GM12873 (cell line): Measurements from ENCODE around the gene SPTBN1.

Experiments
- TF ChIP-seq, protein P1 (sequence below): IDR thresholded peaks from 2 replicates; pipeline ENCODE4 v1.5.1; 2012; ENCODE audit warnings: low read depth, mild to moderate bottlenecking, moderate library complexity, low read length, control low read depth; ENCODE audit not compliant: insufficient read depth; ENCODE audit errors: missing control alignments

The SPTBN1 gene

GRCh38 chr2:54632733-54633692 is 176.9 kb downstream of the SPTBN1 start:
- TF ChIP-seq, protein P1, sequence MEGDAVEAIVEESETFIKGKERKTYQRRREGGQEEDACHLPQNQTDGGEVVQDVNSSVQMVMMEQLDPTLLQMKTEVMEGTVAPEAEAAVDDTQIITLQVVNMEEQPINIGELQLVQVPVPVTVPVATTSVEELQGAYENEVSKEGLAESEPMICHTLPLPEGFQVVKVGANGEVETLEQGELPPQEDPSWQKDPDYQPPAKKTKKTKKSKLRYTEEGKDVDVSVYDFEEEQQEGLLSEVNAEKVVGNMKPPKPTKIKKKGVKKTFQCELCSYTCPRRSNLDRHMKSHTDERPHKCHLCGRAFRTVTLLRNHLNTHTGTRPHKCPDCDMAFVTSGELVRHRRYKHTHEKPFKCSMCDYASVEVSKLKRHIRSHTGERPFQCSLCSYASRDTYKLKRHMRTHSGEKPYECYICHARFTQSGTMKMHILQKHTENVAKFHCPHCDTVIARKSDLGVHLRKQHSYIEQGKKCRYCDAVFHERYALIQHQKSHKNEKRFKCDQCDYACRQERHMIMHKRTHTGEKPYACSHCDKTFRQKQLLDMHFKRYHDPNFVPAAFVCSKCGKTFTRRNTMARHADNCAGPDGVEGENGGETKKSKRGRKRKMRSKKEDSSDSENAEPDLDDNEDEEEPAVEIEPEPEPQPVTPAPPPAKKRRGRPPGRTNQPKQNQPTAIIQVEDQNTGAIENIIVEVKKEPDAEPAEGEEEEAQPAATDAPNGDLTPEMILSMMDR = no peak

DNA sequence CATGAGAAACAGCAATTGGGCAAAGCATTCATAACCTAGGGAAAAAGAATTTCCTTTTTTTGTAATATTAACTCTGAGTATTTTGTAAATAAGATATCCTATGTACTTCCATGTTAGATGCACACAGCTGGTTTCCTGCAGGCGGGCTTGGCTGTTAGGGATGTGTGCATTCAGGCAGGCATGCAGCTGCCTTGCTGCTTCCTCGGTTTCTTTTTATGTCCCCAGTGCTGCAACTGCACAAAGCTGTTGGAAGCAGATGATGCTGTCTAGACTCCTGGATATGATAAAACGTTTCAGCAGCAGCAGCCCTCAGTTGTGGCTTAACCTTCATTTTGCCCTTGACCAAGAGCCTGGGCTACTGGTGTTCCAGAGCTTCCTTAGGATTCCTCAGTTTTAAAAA is 177.9 kb downstream of the SPTBN1 start:
- TF ChIP-seq, protein P1 = no peak

DNA sequence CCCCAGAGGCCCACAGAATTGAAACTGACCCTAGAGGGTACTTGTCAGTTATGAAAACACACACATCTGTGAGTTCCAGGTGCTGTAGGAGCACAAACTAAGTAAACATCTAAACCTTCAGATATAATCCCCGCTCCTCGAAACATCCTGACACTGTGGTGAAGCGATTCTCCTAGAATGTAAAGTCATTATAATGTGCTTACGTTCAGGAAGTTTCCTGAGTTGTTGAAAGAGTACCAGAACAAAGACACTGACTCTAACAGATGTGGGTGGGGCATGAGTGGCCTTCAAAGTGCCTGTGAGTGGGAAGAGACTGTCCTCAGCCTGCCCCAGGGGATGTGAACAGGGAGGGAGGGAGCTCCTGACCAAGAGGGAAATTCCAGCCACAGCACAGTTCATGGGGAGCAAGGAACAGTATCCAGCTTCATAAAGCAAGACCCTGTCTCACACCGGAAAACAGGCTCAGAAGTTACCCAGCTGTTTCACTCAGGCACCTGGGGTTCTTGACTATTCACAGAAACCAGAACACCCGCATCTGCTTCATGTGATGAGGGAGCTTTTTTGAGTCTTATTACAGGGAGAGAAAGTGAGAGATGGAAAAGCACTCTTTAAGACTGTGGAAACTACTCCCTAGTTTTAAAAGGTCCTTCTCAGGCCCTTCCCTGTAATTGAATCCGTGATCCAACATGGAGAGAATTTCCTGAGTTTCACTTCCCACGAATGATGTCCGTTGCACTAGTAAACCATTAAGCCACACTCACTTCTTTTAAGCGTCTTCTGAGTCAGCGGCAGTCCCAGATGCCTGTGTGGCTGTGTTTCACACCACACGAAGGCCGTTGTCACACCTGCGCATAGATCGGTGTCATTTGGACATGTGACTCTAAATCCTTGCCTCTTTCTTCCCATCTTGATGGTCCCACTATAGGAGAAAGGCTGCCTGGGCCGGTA is 178.7 kb downstream of the SPTBN1 start:
- TF ChIP-seq, protein P1 = no peak

DNA sequence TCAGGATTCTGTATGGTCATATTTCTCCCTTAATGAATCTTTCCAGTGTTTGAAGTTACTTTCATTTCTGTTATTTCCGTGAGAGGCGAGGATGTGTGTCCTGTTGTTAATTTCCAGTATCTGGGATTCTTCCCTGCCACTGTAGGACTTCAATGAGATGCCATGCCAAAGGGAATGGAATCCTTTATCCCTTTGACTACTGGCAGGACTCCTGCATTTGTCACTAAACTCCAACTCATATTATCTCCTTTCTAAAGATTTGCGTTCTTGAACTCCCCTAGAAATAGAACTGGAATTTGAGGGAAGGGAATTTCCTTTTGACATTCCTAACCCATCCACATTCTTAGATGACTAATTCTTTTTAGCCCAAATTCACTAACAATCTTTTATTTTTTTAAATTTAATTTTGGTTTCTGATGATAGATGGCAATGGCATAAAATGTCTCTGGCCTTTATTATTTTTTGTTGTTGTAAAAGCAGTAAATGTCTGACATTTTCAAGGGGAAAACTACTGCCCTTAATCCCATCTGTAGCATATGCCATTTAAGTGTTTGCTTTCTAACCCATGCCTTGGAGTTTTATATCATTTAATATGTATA is 179.5 kb downstream of the SPTBN1 start:
- TF ChIP-seq, protein P1 = no peak

- TF ChIP-seq, protein P1 = no peak
Measured at GRCh38 chr2:54636415-54637139, 180.4 kb downstream of the SPTBN1 start.

DNA sequence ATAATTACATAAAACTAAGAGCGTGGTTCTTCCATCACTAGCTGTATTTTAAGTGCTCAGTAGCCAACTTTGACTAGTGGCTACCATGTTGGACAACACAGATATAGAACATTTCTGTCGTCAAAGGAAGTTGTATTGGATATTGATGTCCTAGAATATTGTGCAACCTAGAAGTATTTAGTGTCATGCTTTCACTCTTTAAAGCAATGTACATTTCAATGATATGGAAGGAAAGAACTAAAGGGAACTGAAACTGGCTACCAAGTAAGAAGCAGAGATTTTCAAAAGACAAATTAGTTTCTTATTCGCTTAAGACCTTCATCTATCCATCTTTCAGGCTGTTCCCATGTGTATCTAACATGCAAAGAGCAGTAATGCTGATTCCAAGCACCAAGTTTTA is 182.0 kb downstream of the SPTBN1 start:
- TF ChIP-seq, protein P1 = no peak
